ENCODE data around the gene CENPC. TPM values are rescaled to one million over a fixed set of nuclear protein-coding genes. Genes with fewer than 3 reads are reported as not detected.

Gene CENPC
- polyA plus RNA-seq, 1 donor (not counting 4 experiments of a cell fraction or from before 2014, with no cell fraction given): 7.9 TPM

GRCh38 chr4:67550857-67551256 is 5.6 kb upstream of the CENPC start:
- TF ChIP-seq EZH2 (IDR thresholded peaks at IDR 0.05; ENCODE audit: low read length) (no peak), CTCF (optimal IDR thresholded peaks at IDR 0.05 in 1 of 3, IDR thresholded peaks at IDR 0.05 in 1 of 3, conservative IDR thresholded peaks at IDR 0.05 in 1 of 3; ENCODE audit: extremely low read depth in 1 of 3, insufficient read depth in 2 of 3, low read length in 3 of 3) (no peak)
- Histone ChIP-seq H3K27me3 (ENCODE audit: control insufficient read depth, extremely low read depth, insufficient read depth, low read length) (no peaks in the 10 kb centered on the region), H4K20me1 (ENCODE audit: control insufficient read depth, extremely low read depth, insufficient read depth, low read length) (no peaks in the 10 kb centered on the region), H3K27ac (ENCODE audit: control insufficient read depth, insufficient read depth, low read length) (no peak overlapping the region), H3K4me1 (ENCODE audit: control insufficient read depth, extremely low read depth, insufficient read depth, low read length) (no peaks in the 10 kb centered on the region), H3K9me3 (ENCODE audit: control insufficient read depth, low read depth, low read length) (no peaks in the 10 kb centered on the region), H3K4me2 (ENCODE audit: control insufficient read depth, extremely low read depth, insufficient read depth, low read depth, low read length) (no peak overlapping the region), H3K9me1 (ENCODE audit: control insufficient read depth, extremely low read depth, insufficient read depth, low read length) (no peaks in the 10 kb centered on the region), H3K4me3 (ENCODE audit: control insufficient read depth in 2 of 3, extremely low read depth in 1 of 3, insufficient read depth in 2 of 3, low read depth in 1 of 3, low read length in 3 of 3) (no peak overlapping the region), H3K79me2 (ENCODE audit: control insufficient read depth, insufficient read depth, low read length) (no peaks in the 10 kb centered on the region), H2AFZ (ENCODE audit: control insufficient read depth, low read length) (no peak overlapping the region), H3K9ac (ENCODE audit: control insufficient read depth, extremely low read depth, insufficient read depth, low read length) (no peak overlapping the region), H3K36me3 (ENCODE audit: control insufficient read depth in 2 of 2, extremely low read depth in 1 of 2, insufficient read depth in 2 of 2, low read length in 2 of 2) (no peaks in the 10 kb centered on the region)
- DNase-seq (ENCODE audit: low read depth, low spot score): no peak
- dilution Hi-C loops (cut with MboI; ENCODE audit: extremely low pct_ligation_motif_present, low sequenced_read_pairs): no loop called here
- no peak for FAIRE-seq

GRCh38 chr4:67550451-67550850 is 5.1 kb upstream of the CENPC start:
- Histone ChIP-seq H3K4me2 (ENCODE audit: control insufficient read depth, extremely low read depth, insufficient read depth, low read depth, low read length) (no peak overlapping the region), H3K36me3 (ENCODE audit: control insufficient read depth in 2 of 2, extremely low read depth in 1 of 2, insufficient read depth in 2 of 2, low read length in 2 of 2) (no peaks in the 10 kb centered on the region), H2AFZ (ENCODE audit: control insufficient read depth, low read length) (no peak overlapping the region), H3K9ac (ENCODE audit: control insufficient read depth, extremely low read depth, insufficient read depth, low read length) (no peak overlapping the region), H3K4me1 (ENCODE audit: control insufficient read depth, extremely low read depth, insufficient read depth, low read length) (no peaks in the 10 kb centered on the region), H3K9me1 (ENCODE audit: control insufficient read depth, extremely low read depth, insufficient read depth, low read length) (no peaks in the 10 kb centered on the region), H3K79me2 (ENCODE audit: control insufficient read depth, insufficient read depth, low read length) (no peaks in the 10 kb centered on the region), H3K4me3 (ENCODE audit: control insufficient read depth in 2 of 3, extremely low read depth in 1 of 3, insufficient read depth in 2 of 3, low read depth in 1 of 3, low read length in 3 of 3) (no peak overlapping the region), H3K9me3 (ENCODE audit: control insufficient read depth, low read depth, low read length) (no peaks in the 10 kb centered on the region), H3K27ac (ENCODE audit: control insufficient read depth, insufficient read depth, low read length) (no peak overlapping the region), H3K27me3 (ENCODE audit: control insufficient read depth, extremely low read depth, insufficient read depth, low read length) (no peaks in the 10 kb centered on the region), H4K20me1 (ENCODE audit: control insufficient read depth, extremely low read depth, insufficient read depth, low read length) (no peaks in the 10 kb centered on the region)
- dilution Hi-C loops (cut with MboI; ENCODE audit: extremely low pct_ligation_motif_present, low sequenced_read_pairs): no loop called here
- TF ChIP-seq CTCF (optimal IDR thresholded peaks at IDR 0.05 in 1 of 3, IDR thresholded peaks at IDR 0.05 in 1 of 3, conservative IDR thresholded peaks at IDR 0.05 in 1 of 3; ENCODE audit: extremely low read depth in 1 of 3, insufficient read depth in 2 of 3, low read length in 3 of 3) (no peak), EZH2 (IDR thresholded peaks at IDR 0.05; ENCODE audit: low read length) (no peak)
- DNase-seq (ENCODE audit: low read depth, low spot score) (no peak), FAIRE-seq (no peak)
